ENCODE data around the gene LYL1. TPM values are rescaled to one million over a fixed set of nuclear protein-coding genes. Genes with fewer than 3 reads are reported as not detected.

LYL1 gene
- total RNA-seq, 1 experiment from 2014 or later = not detected

DNA sequence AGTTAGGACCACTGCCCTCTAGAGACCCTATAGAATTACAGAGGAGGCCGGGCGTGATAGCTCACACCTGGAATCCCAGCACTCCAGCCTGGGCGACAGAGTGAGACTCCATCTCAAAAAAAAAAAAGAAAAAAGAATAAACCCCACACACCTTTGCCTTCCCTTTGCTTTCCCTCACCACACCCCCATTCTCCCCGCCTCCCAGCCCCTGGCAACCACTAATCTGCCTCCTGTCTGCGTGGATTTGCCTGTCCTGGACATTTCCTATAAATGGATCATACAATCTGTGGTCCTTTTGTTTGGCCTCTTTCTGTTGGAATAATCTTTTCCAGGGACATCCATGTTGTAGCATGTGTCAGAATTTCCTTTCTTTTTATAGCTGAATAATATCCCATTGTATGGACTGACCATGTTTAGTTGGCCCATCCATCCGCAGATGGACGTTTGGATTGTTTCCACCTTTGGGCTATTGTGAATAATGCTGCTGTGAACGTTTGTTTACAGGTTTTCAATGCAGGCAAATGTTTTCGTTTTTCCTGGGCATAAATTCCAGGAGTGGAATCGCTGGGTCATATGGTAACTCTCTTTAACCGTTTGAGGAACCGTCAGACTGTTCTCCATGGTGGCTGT, 30.7 kb upstream of the LYL1 start:
- DNase-seq (ENCODE audit: low read depth, low spot score) = no peak
- in situ Hi-C loops (cut with HindIII; ENCODE audit: low pct_unique_long_range_greater_than_20kb, low sequenced_read_pairs) = no loop called here

DNA sequence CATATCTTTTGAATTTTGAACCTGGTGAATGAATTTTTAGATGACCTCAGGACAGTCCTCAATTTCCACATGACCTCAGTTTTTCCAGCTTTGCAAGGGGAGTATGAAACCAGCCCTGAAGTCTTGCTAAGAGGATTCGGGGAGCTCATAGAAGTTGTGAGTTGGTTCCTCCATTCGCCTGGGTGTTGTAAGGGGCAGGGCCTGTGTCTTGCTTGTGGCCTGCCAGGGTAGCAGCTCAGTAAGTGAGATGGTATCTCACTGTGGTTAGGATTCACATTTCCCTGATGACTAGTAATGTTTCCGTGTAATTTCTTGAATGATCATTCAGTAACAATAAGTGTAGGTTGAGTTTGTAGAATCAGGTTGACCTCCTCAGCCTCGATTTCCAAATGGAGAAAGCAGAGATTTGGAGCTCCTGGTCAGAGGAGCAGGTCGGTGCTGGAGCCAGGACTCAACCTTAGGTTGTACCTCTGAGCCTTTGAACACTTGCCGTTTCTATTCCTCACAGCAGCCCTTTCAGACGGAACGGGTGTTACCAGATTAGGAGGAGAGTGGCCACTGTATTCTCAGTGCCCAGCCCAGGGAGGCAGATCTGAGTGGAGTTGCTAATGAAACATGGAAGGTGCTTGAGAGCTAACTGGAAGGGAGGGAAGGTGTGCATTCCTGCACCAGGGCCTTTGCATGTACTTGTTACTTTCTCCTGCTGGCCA, 30.0 kb upstream of the LYL1 start:
- DNase-seq (ENCODE audit: low read depth, low spot score) = no peak
- in situ Hi-C loops (cut with HindIII; ENCODE audit: low pct_unique_long_range_greater_than_20kb, low sequenced_read_pairs) = no loop called here

- no peak for DNase-seq (ENCODE audit: low read depth, low spot score)
- in situ Hi-C loops (cut with HindIII; ENCODE audit: low pct_unique_long_range_greater_than_20kb, low sequenced_read_pairs) = no loop called here
These were observed 28.3 kb upstream of the LYL1 start for GRCh38 chr19:13130886-13131490.

DNA sequence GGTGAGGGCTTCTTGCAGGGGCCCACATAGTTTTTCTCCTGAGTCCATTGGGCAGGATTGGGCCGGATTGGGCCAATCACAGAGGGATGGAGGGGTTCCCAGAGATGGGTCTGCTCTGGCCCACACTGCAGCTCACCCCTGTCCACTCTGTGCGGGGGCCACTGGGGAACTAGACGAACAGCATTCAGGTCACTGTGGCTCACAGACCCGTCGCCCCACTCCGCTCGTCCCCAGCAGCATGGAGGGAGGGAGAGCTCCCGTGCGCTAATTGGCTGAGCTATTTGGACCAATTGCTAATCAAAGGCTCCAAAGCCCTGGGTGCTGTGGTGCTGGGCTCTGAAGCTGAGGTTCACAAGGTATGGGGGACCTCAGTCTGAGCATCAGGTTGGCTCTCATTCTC, 26.7 kb upstream of the LYL1 start:
- in situ Hi-C loops (cut with HindIII; ENCODE audit: low pct_unique_long_range_greater_than_20kb, low sequenced_read_pairs) = no loop called here
- DNase-seq (ENCODE audit: low read depth, low spot score) = no peak

DNA sequence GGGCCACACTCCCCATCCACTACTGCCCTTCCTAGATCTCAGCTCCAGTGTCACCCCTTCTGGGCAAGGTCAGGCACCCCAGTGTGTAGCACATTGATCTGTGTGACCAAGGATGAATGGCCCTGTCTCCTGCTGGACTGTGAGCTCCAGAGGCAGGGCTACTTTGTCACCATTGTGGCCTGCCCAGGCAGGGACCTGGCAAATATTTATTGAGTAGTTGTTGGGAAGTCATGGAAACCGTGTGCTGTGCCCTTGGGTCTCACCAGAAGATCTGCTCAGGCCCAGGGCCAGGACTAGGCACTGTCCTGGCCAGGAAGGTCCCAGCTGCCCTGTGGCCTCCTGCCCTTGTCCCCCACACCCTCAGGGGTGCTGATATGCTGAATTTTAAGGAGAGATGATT, 25.9 kb upstream of the LYL1 start:
- in situ Hi-C loops (cut with HindIII; ENCODE audit: low pct_unique_long_range_greater_than_20kb, low sequenced_read_pairs) = no loop called here
- DNase-seq (ENCODE audit: low read depth, low spot score) = no peak

GRCh38 chr19:13127811-13128575, 25.3 kb upstream of the LYL1 start:
- in situ Hi-C loops (cut with HindIII; ENCODE audit: low pct_unique_long_range_greater_than_20kb, low sequenced_read_pairs) = no loop called here
- DNase-seq (ENCODE audit: low read depth, low spot score) = no peak

DNA sequence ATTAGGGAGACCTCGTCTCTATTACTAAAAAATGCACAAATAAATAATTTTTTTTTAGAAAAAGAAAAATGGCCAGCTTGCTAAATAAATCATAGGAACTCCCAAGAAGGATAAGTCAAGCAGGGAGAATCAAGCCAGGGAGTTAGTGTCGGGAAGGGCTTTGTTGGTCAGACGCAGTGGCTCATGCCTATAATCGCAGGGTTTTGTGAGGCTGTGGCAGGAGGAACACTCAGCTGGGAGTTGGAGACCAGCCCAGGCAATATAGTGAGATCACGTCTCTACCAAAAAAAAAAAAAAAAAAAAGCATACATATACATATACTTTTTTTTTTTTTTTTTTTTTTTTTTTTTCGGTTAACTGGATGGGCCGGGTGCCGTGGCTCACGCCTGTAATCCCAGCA, 24.4 kb upstream of the LYL1 start:
- no peak for DNase-seq (ENCODE audit: low read depth, low spot score)
- in situ Hi-C loops (cut with HindIII; ENCODE audit: low pct_unique_long_range_greater_than_20kb, low sequenced_read_pairs) = no loop called here

GRCh38 chr19:13122980-13123957, 20.6 kb upstream of the LYL1 start:
- in situ Hi-C loops (cut with HindIII; ENCODE audit: low pct_unique_long_range_greater_than_20kb, low sequenced_read_pairs) = no loop called here
- DNase-seq (ENCODE audit: low read depth, low spot score) = no peak

GRCh38 chr19:13122275-13122878, 19.7 kb upstream of the LYL1 start:
- no peak for DNase-seq (ENCODE audit: low read depth, low spot score)
- in situ Hi-C loops (cut with HindIII; ENCODE audit: low pct_unique_long_range_greater_than_20kb, low sequenced_read_pairs) = no loop called here

DNA sequence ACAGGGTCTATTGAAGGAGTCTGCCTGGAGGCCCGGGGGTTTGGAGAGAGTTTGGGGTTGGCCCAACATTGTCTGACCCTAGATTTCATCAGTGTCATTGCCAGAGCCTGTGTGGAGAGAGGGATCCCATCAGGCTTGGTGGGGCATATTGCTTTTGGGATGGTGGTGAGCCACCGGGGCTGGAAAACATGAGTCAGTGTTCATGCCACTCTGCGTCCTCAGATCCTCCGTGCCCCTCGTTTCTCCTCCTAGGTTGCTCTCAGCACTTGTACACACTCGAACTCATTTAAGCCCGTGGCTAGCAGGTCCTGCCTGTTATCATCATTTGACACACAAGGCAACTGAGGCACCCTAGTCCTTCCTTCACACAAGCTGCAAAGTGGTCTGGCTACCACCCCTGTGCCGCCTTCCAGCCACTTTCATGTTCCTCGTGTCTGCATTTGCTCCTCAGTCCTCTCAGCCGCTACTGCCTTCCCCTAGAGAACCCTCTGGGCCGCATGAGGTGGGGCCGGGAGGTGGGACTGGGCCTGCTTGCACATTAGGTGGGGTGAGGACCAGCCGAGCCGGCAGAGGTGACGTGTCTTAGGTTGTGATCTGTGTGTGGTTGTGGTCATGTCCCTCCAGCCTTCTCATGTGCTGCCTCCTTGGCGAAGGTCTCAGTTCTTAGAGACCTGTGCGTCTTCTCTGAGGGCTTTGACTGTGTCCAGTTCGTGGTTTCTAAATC, 19.1 kb upstream of the LYL1 start:
- no peak for DNase-seq (ENCODE audit: low read depth, low spot score)
- in situ Hi-C loops (cut with HindIII; ENCODE audit: low pct_unique_long_range_greater_than_20kb, low sequenced_read_pairs) = no loop called here

DNA sequence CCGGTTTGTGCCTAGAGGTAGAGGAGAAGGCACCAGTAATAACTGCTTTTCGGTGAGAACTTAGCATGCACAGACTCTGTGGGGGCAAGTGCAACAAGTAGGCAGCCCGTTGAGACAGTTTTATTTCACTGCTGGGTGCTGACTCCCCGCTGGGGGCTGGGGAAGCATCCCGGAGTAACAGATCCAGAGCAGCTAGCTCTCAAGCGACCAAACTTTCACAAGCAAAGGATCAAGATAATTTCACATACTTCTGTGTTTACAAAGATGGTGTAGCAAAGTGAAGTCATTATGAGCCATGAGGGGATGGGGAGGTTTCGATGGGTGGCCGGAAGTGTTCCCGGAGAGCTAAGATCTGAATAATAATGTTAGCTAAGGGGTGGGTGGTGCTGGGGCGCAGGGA, 18.2 kb upstream of the LYL1 start:
- no peak for DNase-seq (ENCODE audit: low read depth, low spot score)
- in situ Hi-C loops (cut with HindIII; ENCODE audit: low pct_unique_long_range_greater_than_20kb, low sequenced_read_pairs) = no loop called here

- DNase-seq (ENCODE audit: low read depth, low spot score) = no peak
- in situ Hi-C loops (cut with HindIII; ENCODE audit: low pct_unique_long_range_greater_than_20kb, low sequenced_read_pairs) = no loop called here
These were observed 17.4 kb upstream of the LYL1 start for GRCh38 chr19:13120031-13120430.

- in situ Hi-C loops (cut with HindIII; ENCODE audit: low pct_unique_long_range_greater_than_20kb, low sequenced_read_pairs) = no loop called here
- no peak for DNase-seq (ENCODE audit: low read depth, low spot score)
These were observed 17.0 kb upstream of the LYL1 start for GRCh38 chr19:13119627-13120026.

DNA sequence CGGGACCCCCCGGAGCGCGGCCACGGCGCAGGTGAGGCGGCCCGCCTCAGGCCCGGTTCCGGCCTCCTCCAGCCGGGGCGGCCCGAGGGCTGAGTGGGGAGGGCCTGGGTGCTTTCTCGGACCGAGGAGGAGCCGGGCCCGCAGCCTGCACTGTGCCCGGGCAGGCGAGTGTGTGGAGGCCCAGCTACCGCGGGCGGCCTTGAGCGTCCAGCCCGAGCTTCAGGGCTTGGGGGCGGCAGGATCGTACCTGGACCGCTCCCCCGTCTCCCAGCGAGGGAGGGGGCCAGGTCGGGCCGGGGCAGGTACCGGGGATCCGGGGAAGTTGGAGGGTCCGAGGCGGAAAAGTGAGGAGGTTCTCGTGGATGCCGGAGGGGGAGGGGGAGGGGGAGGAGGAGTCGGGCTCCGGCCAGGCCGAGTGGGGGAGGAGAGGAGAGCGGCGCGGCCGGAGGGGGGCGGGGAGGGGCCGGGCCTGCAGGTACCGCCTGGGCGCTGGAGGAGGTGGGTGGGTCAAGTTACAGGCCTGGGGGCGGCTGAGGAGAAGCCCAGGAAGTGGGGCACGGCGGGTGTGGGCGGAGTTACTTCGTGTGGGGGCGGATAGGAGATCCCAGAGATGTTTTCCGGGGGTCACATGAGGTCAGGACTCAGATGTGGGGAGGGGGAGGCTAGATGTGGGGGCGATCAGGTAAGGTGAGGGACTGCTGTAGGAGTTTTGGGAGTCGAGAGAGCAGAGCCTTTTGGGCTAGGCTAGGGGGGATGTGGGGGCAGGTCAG, 16.0 kb upstream of the LYL1 start:
- peak; percentile 33 for DNase-seq (ENCODE audit: low read depth, low spot score)
- in situ Hi-C loops (cut with HindIII; ENCODE audit: low pct_unique_long_range_greater_than_20kb, low sequenced_read_pairs) = no loop called here

DNA sequence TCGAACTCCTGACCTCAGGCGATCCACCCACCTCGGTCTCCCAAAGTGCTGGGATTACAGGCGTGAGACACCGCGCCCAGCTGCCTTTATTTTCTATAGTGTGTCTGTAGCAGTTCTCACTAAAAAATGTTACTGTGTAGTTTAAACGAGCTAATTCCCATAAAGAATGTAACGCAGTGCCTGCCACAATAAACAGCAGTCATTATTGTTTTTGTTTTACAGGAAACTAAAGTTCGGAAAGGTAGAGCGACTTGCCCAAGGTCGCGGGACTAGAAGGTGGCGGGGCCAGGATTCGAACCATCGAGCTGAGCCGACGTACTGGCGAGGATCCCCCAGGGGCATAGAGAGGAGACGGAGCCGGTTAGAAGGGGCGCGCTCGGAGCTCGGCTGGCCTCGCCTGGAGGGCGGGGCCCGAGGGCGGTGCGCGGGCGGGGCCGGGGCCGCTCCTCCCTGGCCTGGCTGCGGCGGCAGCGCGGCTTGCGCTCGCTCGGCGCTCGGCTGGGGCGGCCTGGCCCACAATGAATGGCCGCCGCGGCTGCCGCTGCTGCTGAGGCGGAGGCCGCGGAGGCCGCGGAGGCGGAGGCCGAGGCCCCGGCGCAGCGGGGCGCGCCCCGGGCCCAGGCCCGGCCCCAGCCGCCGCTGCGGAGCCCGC, 15.2 kb upstream of the LYL1 start, which contains the start of gene NACC1:
NACC1 (plus strand) TSS at position 493 of the 652 bp plus-strand sequence. CDS start 16,944 bp downstream, outside the sequence.
- DNase-seq (ENCODE audit: low read depth, low spot score) = peak; percentile 88
- in situ Hi-C loops (cut with HindIII; ENCODE audit: low pct_unique_long_range_greater_than_20kb, low sequenced_read_pairs) = no loop called here

Measured in SK-MEL-5 (cell line).